HG03280 (cell line): ENCODE measurements around the gene WAC.

Source experiments
- ATAC-seq: cut with Tn5 transposase; IDR thresholded peaks from one replicate; pipeline ENCODE4 v1.9.1; 2021; ENCODE audit warnings: mild to moderate bottlenecking, moderate library complexity; ENCODE audit not compliant: unreplicated experiment

WAC gene

DNA sequence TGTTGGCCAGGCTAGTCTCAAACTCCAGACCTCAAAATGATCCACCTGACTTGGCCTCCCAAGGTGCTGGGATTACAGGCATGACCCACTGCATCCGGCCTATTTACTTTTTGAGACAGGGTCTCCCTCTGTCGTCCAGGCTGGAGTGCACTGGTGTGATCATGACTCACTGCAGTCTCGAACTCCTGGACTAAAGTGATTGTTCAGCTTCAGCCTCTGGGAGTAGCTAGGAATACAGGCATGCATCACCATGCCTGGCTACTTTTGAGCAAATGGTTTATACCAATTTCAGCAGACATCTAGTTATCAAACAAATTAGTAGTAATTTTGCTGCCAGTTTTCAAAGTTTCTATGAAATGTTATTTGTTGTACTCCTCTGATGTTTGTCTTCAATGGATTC is 2.2 kb upstream of the WAC start:
- no peak for ATAC-seq

DNA sequence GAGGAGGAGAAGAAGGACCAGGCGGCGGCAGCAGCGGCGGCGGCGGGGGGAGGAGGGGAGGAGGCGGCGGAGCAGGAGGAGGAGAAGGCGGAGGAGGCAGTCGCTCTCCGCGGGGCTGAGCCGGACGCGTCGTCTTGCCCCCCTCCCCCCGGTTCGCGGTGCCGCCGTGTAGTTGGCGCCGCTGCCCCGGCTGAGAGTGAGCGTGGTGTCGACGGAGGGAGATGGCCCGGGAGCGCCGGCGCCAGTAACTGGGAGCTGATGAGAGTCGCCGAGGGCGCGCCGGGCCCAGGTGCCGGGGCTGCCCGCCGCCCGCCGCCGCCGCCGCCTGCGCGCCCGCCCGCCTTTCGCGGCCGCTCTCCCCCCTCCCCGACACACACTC is 257 bp downstream of the WAC start:
- peak; percentile 3 for ATAC-seq

DNA sequence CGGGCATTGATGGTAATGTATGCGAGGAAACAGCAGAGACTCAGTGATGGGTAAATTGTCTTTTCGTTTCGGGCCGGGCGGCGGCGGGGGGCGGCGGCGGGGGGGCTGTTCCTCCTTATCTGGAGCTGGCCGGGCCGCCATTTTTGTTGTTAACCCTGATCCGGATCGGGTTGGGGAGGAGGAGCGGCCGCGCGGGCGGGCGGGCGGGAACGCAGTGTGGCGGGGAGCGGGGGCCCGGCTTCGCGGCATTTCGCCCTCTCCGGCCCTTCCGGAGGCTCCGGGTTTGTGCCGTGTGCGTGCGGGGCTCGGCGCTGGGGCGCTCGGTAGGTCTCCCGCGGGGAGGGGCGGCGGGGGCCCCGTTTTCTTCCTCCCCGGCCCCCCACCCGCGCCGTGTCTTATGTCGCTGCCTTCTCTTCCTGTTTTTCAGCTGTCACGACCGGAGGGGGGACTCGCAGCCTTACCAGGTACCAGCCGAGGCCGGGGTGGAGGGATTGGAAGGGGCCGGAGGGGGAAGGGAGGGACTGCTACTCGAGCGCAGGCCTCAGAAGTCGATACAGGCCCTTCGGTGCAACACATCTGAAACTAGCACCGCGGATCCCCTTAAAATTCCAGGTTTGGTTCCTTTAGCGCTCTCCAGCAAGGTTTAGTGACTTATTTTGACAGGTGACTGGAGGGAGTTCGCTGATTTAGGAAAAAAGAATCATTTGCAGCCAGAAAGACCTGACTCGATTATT is 820 bp downstream of the WAC start:
- peak; percentile 17 for ATAC-seq

DNA sequence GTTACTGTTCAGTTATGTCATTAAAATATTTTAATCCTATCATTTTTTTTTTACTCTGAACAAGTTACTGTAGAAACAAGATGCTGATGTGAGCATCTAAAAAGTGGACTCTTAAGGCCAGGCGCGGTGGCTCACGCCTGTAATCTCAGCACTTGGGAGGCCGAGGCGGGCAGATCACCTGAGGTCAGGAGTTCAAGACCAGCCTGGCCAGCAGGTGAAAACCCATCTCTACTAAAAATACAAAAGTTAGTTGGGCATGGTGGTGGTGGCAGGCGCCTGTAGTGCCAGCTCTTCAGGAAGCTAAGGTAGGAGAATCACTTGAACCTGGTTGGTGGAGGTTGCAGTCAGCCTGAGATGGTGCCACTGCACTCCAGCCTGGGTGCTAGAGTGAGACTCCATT is 2.9 kb downstream of the WAC start:
- ATAC-seq = no peak

DNA sequence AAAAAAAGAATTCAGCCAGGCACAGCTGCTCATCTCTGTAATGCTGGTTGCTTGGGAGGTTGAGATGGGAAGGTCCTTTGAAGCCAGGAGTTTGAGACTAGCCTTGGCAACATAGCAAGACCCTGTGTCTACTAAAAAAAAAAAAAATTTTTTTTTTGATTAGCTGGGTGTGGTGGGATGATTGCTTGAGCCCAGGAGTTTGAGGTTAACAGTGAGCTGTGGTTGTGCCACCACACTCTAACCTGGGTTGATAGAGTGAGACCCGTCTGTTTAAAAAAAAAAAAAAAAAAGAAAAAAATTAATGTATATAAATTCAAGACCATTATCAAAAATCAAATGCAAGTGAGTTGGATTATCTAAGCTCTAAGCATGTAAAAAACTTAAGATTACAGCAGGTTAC is 5.7 kb downstream of the WAC start:
- ATAC-seq = no peak

DNA sequence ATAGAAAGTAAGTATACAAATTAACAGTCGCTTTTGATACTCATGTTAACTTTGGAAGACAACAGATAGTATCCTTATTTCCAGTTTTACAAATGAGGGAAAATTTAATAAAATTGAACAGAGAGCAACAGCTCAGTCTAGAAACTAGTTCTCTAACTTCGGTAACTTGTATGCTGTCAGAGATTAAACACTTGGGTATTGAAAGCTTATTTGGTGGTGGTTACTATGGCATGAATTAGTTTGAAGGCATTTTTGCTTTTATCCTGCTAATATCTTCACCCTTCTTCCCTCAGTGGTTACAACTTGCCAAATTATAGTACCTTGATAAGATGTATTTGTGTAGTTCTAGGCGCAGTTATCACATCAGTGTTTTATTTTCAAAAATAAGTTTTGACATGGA is 7.2 kb downstream of the WAC start:
- no peak for ATAC-seq

DNA sequence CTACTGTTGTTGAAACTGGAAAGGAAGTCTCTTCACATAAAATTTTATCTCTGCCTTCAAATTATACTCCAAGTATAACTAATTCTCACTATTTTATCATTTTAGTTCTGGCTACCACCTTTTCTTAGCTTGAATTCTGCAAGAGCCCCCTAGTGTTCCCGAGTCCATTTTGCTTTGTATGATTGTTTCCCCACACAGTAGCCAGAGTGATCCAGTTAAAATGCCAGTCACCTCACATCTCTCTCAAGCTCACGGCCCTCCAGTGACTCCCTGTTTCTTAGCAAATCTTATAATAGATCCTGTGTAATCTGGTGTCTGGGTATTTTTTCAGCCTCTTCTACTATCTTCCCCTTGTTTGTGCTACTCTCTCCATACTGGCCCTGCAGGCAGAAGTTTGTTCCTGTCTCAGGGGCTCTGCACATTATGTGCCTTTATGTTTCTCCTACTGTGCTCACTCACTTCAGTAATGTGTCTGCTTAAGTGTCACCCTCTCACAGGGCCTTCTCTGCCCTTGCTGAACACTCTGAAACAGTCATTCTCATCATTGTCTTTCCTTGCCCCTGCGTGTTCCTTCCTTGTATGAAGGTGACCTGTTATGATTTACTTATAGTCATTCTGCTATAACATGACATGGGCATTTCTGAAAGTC is 8.9 kb downstream of the WAC start:
- ATAC-seq = no peak

DNA sequence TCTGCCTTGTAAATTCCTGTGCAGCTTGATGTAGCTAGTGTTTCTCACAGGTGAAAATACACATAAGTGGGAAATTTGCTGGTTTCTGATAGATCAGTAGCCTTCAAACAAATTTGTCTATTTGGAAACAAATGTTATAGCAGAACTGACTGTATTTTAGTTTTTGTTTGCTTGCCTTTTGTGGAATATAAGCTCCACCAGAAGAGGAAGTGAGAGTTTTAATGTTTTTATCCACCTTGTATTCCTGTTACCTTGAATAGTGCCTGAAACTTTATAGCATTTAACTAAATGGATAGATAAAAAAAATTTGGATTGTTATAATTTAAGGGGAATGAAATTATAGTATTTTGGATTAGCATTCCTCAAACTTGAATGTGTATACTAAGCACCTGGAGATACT is 9.8 kb downstream of the WAC start:
- ATAC-seq = no peak

DNA sequence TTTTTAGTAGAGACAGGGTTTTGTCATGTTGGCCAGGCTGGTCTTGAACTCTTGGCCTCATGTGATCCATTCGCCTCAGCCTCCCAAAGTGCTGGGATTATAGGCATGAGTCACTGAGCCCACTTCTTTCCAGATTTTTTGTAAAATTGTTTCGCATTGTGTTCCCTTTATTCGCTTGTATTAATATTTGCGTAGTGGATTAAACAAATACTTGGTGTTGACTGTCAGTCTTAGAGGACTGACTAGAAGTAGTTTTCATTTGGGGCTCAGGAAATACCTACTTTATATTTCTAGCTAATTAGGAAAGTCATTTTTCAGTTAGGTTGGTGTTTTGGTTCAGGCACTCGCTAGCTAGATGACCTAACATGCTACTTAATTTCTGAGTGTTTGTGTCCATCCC is 11.1 kb downstream of the WAC start:
- no peak for ATAC-seq

DNA sequence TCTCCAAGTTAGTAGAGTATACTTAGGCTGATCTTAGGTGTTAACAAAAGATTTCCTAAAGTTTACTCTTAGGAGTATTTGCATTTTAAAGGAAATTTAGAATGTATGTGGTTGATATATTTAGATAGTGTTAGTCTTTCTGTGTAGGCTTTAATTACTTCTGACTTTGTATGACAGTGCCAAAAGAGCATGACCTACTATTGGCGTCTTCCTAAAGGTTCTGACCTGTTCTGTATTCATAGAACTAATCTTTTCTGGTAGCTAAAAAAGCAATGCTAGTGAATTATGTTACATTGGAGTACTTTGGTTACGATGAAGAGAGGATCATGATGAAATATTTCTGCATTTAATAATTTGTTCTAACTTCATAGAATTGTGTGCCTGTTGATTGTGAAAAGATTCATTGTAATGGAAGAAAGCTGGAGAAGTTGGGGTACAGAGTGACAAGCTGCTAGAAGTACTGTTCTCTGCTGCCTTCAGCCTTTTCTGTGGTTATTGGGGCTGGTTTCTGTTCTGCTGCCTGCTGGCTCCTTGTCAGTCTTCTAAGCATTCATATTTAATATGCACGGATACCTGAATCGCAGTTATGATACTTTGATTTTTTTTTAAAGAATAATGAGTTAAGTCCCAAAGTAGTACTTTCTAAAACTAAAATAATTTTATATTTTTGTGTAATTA is 13.2 kb downstream of the WAC start:
- ATAC-seq = no peak

DNA sequence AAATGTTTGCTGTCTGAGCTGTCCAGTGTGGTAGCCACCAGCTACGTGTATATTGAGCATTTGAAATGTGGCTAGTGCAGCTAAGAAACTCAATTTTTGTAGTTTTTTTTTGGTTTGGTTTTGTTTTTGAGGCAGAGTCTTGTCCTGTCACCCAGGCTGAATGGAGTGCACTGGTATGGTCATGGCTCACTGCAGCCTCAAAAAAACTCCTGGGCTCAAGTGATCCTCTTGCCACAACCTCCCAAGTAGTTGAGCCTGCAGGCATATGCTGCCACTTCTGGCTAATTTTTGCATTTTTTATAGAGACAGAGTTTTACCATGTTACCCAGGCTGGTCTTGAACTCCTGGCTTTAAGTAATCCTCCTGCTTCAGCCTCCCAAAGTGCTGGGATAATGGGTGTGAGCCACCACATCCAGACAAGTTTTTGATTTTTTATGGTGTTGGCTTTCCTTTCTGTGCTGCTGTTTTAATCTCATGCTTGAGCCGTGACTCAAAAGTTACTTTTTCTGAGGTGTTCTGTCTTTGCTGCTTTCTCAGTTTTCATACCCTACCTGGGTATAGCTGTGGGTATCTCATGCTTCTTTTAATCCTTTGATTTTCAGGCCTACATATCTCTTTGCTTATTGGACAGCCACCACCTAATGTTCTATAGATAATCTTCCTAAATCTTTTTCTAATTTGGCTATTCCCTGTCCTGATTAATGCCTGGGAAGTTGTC is 16.0 kb downstream of the WAC start:
- ATAC-seq = no peak

DNA sequence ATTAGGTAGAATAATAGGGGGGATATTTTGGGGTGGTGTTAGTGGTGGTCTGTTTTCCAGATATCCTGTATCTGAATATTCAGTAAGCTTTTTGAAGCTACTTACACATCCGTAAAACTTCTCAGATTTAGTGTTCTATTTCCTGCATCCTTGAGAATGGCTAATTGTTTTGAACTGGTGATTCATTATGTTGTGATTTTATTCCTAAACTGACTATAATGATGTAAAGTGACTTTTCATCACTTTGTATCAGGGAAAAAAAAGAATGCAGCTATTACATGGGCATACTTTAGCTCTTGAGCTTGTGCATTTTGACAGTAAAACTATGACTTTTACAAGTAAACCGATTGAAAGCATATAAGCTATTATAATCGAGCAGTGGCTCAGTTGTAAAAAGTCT is 18.2 kb downstream of the WAC start:
- ATAC-seq = no peak

DNA sequence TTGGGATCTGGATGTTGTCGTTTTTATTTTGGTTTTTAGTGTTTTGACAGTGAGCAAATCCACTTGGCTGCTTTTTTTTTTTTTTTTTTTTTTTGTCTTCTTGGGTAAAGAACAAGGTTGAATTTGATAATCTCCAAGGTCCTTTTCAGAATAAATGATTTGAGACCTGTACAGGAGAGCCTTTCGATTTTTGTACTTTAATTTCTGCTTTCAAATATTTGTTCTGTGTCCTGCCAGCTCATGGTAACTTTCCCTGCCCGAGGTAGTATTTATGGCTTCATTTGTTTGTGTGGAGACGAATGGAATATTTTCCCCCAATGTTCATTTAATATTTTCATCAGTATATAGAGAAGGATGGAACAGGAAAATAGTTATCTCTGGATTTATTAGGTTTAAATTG is 19.9 kb downstream of the WAC start:
- no peak for ATAC-seq

DNA sequence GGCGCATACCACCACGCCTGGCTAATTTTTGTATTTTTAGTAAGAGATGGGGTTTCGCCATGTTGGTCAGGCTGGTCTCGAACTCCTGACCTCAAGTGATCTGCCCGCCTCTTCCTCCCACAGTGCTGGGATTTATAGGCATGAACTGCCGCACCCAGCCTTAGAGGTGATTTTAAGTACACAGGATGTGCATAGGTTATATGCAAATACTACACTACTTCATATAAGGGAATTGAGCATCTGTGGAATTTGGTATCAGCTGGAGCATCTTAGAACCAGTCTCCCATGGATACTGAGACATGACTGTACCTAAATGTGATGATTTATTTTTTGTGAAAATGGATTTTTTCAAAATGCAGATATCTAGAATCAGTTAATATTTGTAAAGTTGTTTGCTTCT is 21.1 kb downstream of the WAC start:
- no peak for ATAC-seq

DNA sequence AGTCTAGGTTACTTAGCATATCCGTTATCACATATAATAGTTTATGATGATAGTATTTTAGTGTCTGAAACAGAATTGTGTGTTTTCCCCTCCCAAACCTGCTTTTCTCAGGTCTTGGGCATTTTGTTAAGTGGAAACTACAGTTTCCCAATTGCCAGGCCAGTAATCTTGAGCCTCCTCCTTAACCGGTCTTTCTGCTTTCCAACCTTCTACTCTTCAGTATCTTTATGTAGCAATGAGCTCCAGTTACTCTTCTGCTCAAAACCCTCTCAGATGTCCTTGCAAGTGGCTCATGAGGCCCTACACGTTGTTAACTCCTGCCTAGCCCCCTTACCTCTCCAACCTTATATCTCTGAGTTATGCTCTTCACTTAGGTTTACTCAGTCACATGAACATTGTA is 22.0 kb downstream of the WAC start:
- ATAC-seq = no peak

DNA sequence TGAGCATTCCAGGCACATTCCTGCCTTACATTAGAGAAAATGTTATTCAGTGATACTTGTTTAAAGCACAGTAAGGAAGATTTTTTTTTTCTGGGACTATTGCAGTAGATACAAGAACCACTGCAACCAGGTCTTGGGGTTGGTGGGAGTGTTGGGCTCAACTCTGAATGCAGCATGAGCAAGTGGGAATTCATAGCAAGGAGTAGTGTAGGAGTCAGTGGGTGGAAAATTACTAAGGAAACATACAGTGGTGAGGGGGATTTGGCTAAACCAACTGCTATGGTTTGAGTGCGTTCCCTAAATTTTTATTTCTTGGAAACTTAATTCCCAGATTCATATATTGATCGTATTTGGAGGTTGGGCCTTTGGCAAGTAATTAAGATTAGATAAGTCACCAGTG is 22.4 kb downstream of the WAC start:
- no peak for ATAC-seq

DNA sequence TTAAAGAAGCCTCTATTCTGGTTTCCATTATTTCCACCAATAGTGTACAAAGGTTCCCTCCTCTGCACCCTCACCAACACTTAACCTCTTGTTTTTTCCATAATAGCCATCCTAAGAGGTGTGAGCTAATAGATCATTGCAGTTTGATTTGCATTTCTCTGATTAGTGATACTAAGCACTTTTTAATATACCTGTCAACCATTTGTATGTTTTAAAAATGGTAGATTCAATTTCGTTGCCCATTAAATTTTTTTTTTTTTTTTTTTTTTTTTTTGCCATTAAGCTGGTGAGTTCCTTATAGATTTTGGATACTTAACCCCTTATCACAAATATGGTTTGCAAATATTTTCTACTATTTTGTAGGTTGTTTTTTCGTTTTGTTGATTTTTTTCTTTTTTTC is 23.2 kb downstream of the WAC start:
- no peak for ATAC-seq

DNA sequence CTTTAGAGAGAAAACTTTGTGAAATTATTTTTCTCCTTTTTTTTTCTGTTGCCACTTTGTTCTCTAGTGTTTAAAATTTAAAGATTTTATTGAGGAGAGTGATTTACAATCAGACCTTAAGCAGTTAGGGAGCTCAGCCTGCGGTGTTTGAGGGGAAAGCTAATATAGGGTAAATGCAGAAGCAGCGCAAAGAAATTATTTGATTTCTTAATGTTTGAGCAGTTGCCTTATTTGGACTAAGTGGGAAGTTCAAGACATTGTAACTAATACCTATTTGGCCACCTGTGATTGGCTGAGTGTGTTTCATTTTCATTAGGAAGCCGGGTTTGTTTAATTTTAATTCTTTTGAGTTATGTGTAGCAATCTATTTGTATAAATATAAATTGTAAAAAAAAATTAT is 25.3 kb downstream of the WAC start:
- ATAC-seq = no peak

DNA sequence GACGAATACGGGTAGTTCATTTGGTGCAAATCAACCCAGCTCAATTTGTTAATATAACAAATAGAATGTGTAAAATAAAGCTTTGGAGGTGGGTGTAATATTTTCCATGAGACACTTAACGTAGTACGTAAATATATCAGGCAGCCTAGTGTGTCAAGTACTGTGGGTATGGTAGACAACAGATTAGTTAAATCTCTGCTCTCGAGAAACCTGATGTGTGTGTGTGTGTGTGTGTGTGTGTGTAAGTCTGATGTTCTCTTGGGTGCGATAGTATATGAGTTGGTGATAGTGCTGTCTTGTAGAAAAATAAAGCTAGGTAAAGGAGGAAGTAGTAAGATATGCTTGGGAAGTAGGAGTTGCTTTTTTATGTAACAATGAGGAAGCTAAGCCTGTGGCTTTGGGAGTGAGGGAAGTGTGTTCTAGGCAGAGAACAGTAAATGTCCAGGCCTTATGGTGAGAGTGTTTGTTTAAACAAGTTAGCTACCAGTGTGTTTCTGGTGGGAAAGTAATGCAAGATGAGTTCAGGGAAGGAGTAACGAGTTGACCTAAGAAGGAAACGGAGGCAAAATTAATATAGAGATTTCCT is 26.1 kb downstream of the WAC start:
- ATAC-seq = no peak

DNA sequence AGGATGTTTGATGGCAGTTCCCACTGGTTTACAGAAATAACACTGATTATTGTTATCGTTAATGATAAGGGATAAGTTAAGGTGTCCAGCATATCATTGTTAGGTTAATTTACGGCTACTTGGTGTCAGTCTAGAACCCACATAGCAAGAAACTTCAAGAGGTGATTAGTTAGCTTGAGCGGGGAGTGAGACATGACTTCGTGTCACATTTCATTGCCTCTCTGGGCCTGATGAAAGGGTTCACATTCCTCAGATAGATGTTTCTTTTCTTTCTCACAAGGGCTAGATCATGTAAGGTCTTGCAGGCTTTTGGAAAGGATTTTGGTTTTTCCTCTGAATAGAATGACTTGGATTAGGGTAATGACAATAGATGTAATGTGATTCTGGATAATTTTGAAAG is 26.7 kb downstream of the WAC start:
- no peak for ATAC-seq

DNA sequence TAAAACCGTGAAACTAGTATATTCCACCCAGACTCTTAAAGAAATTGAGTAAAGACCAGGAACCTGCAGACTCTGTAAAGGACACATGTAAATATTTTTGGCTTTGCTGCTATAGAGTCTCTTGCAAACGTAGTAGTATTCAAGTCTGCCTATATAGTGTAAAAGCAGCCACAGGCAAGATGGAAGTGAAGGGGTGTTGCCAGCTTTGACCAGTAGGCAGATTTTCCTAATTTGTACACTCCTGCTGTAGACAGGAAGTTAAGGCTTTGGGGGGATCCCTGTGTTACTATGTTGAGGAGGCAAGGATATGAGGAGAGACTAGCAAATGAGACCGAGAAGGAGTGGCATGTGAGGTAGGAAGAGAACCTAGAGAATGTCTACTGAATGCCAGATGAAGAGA is 27.7 kb downstream of the WAC start:
- no peak for ATAC-seq
